GM19025 (cell line): Measurements from ENCODE around the gene CIRBP.
"Not testable (repeated sequence)": the region's sequence is repeated elsewhere in the genome, so short reads cannot be mapped to it uniquely, and the experiment has no call there.

Experiments used
- ATAC-seq: cut with Tn5 transposase; IDR thresholded peaks from one replicate; pipeline ENCODE4 v1.9.1; 2021; ENCODE audit warnings: mild to moderate bottlenecking, low read depth, moderate library complexity; ENCODE audit not compliant: unreplicated experiment

The CIRBP gene

DNA sequence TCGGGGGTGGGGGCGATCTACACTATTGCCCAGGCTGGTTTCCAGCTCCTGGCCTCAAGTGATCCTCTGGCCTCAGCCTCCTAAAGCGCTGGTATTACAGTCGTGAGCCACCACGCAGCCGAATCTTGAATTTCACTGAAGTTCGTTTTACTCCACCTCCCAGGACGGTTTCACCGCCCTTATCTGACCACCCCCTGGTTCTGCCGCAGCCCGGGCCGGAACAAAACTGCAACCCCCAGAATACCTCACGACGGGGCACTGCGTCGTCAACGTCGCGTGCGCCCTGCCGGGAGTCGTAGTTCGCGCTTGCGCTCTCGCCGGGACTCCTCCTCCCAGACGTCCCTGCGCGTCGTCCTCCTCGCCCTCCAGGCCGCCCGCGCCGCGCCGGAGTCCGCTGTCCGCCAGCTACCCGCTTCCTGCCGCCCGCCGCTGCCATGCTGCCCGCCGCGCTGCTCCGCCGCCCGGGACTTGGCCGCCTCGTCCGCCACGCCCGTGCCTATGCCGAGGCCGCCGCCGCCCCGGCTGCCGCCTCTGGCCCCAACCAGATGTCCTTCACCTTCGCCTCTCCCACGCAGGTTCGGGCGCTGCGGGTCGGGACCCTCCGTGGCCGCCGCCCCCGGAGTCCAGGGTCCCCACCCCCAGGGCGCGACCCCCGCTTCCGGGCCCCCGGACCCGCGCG, 27.6 kb upstream of the CIRBP start, which contains the start of gene ATP5F1D:
Gene ATP5F1D (plus strand): TSS at position 335 of the 679 bp plus-strand sequence. CDS start 100 bp downstream, at position 435.
- ATAC-seq: peak; percentile 48

DNA sequence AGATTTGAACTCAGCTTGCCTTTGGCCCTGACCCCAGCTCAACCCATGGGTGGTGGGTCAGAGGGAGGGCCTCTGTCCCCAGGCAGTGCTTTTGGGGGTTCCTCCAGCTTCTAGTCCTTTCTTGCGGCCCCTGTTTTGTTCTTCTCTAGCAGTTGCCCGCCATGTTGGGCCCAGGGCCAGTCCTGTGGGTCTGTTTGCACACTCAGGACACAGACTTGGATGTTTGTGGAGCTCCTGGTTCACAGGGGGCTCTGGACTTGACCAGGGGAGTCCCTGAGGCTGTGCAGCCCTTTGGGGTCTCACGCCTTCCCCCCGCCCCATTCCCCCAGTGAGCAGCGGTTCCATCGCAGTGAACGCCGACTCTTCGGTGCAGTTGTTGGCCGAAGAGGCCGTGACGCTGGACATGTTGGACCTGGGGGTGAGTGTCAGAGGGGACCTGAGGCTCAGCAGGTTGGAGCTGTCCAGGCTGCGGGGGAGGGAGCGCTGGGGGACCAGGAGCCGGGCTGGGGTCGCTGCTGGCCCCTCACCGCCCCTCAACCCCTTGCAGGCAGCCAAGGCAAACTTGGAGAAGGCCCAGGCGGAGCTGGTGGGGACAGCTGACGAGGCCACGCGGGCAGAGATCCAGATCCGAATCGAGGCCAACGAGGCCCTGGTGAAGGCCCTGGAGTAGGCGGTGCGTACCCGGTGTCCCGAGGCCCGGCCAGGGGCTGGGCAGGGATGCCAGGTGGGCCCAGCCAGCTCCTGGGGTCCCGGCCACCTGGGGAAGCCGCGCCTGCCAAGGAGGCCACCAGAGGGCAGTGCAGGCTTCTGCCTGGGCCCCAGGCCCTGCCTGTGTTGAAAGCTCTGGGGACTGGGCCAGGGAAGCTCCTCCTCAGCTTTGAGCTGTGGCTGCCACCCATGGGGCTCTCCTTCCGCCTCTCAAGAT, 25.1 kb upstream of the CIRBP start:
- no peak for ATAC-seq

DNA sequence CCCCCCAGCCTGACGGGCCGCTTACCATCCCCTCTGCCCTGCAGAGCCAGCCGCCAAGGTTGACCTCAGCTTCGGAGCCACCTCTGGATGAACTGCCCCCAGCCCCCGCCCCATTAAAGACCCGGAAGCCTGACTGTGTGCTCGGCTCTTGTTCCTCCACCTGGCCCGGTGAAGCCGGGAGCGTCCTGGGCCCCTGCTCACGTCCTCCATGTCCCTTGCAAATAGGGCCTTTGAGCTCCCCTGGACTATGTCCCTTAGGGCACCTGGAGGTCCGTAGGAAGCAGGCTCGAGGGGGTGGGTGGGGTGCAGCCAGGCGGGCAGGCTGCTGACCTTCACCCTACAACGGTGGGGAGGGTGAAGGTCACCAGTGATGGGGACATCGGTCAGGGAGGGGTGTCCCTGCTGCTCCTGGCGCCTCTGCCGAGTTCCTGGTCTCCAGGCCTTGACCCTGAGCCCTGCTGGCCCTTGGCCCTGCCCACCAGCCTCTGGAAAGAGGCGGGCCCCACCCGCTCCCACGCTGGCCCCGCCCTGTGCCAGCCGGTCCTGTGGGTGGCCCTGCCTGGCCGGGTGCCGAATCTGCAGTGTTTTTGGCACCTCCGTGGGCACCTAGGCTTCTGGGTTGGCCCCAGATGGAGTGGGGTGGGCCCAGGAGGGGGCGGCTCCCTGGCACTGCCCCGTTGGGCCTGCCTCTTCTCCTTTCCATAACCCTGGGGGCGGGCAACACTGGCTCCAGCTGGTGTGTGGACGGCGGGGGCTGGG, 24.3 kb upstream of the CIRBP start:
- ATAC-seq: no peak

DNA sequence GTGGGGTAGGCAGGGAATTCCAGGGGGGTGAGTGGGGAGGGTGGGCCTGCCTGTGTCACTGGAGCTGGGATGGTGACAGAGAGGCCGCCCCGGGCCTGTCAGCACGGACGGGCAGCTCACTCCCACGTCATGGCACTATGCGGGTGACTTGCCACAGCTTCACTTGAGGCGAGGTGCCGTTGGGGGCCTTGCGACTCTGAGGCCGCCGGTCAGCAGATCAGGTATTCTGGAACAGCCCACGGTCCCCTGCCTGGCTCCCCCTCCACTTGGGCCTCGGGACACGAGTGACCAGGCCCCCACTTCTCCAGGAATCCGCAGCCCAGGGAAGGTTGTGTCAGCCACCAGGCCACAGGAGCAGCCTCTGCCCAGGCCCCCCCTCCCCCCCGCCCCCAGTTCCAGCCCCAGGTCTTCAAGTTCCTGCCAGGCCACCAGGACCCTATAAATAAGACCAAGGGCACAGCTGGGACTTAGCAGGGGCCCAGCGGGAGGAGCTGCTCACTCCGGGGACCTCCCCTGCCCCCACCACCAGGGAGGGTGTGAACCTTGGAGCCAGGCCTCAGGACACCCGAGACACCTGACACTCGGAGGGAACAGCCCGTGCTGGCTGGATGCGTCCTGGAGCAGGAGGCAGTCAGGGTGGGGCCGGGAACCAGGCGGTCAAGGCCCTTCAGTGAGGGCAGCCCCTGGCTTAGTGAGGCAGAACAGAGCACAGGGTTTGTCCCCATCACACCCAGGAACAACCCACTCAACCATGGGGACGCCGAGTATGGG, 23.5 kb upstream of the CIRBP start:
- ATAC-seq: no peak

DNA sequence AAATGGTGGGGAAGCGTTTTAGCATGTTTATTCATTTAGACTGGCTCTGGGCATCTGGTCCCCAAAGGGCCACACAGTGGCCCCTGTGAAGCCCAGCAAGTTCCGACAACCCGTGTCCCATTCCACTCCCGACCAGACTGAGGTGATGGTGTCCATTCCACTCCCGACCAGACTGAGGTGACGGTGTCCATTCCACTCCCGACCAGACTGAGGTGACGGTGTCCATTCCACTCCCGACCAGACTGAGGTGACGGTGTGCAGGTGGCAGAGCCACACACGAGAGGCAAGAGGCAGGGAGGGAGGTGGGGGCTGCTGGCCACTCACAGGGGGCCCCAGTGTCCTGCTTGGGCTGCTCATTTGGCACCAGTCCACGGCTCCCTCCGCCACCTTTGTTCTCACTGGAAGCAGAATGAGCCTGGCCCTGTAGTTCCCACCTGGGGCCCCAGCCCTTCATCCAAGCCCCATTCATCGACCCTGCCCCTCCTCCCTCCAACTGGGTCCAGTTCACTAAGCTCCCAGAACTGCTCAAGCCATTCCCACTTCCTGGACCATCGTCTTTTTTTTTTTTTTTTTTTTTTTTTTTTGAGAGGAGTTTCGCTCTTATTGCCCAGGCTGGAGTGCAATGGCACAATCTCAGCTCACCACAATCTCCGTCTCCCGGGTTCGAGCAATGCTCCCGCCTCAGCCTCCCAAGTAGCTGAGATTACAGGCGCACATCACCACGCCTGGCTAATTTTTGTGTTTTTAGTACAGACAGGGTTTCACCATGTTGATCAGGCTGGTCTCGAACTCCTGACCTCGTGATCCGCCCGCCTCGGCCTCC, 22.7 kb upstream of the CIRBP start:
- ATAC-seq: not testable (repeated sequence)

DNA sequence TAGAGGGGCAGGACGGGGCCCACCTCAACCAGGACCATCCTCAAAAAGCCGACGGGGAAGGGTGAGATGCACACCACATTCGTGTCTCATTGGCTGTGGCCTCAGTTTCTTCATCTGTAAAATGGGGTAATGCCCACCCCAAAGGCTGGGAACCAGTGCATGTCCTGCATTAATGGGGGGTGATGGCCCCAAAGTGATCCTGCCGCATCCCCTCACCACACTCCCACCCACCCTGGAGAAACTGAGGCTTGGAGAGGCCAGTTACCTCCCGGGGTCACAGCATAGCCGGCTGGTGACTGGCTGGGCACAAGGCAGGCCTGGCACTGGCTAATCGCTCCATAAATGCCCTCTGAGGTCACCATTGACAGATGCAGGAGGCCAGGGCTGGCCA, 21.4 kb upstream of the CIRBP start:
- no peak for ATAC-seq

DNA sequence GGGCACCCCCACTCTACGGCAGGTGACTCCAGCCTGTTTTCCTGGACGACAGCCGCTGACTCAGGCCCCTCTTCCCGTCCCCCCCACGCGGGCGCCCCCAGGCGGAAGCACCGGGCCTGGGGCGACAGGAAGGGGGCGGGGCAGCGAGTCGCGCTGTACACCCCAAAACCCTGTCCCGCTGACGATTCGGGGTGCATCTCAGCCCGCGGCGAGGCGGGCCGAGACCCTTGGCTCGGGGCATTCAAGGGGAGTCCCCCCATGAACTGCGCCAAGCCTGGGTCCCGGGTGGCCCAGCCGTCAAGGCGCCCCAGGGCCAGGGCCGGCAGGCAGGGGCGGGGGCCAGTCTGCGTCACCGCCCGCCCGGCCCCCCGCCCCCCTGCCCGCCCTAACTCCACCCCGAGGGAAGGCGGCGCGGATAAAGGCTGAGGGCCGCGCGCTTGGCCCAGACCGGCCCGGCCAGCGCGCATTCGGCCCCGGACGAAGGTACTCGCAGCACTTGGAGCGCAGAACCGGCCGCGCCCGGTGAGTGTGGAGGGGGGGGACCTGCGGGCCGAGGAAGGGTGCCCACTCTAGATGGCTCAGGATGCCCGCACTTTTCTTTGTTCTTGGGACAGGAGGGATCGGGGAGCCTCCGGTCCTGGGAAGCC, 20.9 kb upstream of the CIRBP start, which contains the start of gene MIDN:
Gene MIDN (plus strand): TSS at position 445 of the 647 bp plus-strand sequence. CDS start 1,714 bp downstream, outside the sequence.
- ATAC-seq: peak; percentile 12

DNA sequence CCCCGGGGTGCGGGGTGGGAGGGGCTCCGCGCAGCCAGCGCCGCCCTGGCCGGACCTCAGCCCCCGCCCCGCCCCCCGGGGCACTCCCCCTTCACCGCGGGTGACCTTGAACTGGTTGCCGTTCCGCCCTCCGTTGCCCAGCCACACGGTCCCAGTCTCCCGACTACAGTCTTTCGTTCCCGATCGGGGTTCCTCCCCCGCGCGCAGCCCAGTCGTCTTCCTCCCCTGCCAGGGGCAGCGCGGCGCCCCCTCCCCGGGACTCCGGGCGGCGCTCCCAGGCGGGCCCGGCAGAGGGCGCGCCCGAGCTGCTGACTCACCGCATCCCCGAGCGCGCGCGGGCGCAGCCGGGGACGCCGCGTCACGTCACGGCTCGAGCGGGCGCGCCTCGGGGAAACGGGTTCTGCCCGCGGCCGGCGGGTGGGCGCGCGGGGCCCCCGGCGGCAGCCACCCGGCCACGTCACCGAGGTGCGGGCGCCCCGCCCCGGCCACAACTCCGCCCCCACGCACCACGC, 20.3 kb upstream of the CIRBP start:
- ATAC-seq: peak; percentile 21

DNA sequence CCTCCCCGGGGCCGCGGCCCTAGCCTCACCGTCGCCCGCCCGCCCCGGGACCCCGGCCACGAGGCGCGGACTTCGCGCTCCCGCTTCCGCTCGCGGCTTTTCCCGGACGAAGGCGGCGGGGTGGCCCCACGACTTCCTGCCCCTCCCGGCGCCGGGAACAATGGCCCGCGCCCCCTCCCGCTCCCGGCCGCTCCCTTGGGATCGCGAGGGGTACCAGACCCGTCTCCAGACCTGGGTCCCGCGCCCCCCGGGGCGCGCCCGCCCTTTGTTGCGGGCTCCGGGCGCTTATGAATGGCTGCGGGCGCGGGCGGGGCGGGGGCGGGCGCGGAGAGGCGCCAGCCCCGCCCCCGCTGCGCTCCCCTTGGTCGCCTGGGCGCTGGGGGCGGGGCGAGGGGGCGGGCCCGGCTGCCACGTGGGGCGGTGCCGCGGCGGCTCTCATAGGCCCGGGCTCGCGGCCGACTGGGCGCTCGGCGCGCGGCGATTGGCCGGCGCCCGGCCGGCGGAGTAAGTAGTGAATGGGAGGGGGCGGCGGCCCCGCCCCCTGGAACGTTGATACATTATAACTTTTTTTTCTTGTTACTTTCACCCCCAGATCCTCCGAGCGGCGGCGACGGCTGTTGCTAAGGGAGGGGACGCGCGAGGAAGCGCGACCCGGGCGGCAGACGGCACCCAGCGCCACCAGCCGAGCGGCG, 19.7 kb upstream of the CIRBP start:
- ATAC-seq: peak; percentile 50

DNA sequence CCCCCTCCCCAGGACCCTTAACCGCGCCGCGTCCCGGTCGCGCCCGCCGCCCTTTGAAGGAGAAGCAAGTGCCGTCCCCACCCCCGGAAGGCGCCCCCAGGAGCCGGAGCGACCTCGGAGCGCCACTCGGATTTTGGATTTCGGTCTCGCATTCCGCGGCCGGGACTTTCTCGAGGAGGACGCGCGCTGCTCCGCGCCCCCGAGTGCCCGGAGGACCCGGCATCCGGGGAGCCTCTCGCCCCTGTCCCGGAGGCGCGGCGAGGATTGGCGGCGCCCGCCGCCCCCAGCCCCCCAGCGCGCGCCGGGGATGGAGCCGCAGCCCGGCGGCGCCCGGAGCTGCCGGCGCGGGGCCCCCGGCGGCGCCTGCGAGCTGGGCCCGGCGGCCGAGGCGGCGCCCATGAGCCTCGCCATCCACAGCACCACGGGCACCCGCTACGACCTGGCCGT, 19.1 kb upstream of the CIRBP start:
- ATAC-seq: no peak

DNA sequence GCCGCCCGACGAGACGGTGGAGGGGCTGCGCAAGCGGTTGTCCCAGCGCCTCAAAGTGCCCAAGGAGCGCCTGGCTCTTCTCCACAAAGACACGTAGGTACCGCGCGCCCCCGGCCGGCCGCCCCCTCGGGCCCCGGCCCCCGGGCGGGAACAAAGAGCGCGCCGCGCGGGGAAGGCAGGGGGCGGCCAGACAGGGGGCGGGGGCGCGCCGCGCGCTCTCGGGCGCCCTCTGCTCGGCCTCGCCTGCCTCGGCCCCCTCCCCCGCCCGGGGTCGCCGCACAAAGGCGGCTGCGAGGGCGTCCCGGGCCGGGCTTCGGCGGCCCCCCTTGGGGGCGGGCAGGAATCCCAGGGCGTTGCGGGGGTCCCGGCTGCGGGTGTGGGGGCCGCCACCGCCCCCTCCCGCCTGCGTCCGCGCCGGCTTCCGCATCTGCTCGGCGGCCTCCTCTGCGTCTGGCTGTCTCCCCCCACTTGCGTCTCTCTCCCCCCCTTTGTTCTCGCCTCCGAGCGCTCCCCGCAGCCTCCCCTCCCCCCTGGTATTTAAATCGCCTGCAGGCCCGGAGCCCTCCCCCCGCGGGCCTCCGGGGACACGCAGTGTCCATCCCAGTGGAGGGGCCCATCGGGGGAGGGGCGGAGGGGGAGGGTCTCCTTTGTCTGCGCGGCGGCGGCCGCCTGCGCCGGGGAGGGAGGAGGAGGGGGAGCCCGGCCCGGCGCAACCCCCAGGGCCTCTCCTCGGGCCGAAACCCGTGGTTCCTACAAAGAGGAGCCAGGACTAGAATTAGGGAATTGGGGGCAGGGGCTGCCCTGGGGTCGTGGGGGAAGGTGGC, 18.5 kb upstream of the CIRBP start:
- no peak for ATAC-seq

DNA sequence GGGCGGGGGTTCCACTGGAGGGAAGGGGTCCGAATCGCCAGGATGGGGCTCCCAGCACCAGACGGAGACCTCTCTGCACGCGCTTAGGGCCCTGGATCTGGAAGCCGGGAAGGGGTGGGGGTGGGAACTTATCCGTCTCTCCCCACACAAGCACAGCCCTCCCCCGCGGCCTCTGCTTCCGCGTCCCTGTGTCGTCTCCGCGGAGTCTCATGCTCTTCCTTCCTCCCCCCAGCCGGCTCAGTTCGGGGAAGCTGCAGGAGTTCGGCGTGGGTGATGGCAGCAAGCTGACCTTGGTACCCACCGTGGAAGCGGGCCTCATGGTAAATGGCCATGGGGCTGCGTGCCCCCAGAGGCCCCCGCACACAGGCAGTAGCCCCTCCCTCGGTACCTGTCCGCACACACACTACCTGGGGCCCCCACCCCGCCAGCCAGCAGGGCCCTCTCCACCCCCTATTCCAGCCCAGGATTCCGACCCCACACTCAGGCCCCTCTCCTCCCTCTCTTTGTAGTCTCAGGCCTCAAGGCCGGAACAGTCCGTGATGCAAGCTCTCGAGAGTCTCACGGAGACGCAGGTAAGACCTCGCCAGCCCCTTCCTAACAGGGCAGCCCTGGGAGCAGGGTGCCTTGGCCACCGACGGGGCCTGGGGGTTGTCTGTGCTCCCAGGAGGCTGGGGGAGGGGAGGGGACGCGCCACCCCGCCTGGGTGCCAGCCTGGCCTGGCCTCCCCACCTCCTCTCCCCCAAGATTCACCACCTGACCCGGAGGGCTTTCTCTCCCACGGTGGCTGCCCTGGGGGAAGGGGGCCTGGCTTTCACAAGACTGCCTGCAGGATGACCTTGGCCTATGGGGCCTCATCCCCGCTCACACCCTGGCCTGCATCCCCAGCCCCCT, 17.6 kb upstream of the CIRBP start:
- ATAC-seq: no peak

DNA sequence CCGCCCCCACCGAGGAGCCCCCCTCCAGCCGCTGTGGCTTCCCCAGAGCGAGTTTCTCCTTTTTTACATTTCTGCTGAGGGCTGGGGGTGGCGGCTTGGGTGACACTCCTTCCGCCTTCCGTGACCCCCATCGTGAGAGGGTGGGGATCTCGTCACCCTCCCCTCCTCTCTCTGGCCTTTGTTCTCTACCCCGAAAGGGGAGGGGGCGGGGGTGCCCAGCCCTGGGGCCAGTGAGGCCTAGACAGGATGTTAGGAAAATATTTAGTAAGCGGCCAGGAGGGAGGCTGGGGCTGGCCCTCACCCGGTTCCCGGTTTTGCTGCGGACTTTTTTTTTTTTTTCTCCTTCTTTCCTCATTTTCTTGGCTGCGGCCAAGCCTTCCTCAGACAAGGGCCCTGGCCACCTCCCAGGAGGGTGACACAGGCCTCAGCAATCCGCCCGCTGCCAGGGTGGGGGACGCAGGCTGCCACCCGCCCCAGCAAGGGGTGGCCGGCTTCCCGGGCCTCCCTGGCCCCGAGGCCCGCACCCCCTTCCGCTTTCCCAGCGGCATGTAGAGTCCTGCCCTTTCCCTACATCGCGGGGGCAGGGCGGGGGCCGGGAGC, 16.8 kb upstream of the CIRBP start:
- ATAC-seq: no peak

DNA sequence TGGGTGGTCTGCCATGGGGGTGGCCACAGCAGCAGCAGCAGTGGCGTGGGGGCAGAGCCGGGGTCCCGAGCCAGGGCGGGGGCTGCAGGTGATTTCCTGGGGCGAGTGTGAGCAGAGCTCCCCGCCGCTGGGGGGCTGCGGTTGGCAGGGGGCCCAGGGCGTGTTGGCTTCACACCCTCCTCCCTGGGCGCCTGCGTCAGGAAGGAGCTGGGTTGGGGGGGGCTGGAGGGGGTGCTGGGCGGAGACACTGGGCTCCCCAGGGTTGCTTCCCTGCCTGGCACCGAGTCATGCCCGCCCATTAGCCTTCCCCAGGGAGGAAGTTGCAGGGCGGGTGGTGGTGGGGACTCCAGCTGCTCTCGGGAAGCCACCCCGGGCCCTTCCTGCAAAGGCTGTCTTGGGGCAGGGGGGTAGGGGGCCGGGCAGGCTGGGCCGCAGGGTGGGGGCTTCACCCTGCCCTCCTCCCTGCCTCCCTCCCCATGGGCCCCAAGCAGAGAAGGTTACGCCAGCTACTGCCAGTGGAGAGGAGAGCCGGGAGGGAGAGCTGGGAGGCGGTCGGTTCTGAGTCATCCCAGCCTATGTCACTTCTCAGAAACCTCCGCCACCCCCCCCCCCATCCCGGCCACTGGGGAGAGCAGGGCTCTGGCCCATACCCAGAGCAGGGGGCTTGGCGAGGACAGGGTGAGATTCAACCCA, 16.2 kb upstream of the CIRBP start:
- no peak for ATAC-seq

DNA sequence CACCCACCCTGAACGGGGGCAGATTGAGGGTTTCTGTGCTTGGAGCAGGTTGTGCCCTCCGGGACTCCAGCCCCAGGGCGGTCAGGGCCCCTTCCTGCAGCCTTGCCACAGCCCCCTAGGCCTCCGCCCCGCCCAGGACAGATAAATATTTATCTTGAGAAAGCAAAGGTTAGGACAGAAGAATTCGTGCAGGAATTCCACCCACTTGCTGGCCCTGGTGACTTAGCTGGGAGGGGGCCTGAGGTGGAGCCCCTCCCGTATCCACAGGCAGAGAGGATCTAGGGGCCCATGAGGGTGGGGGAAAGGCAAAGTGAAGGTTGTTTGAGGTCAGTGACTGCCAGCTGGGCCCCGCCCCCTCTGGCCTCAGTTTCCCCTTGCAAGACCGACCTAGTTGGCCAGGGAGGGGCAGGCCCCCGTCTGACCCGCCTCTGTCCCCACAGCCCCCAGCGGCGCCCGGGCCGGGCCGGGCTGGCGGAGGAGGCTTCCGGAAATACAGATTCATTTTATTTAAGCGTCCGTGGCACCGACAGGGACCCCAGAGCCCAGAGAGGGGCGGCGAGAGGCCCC, 15.5 kb upstream of the CIRBP start:
- no peak for ATAC-seq
